ENCODE data around the gene PTH1R. TPM values are rescaled to one million over a fixed set of nuclear protein-coding genes. Genes with fewer than 3 reads are reported as not detected.
A peak's percentile ranks its signal among the peaks of the same experiment; 100 is the strongest.

Gene PTH1R
- total RNA-seq, 4 donors from 2014 or later = 7.8 to 18.5 (median 14.5) TPM

- Histone ChIP-seq H3K27ac (no peak overlapping the region), H3K27me3 (no peaks in the 10 kb centered on the region), H3K4me1 (peaks cover 0 to 46% (median 17%) of the 10 kb centered on the region in 3 donors), H3K36me3 (peaks cover 0 to 97% of the 10 kb centered on the region in 2 donors), H3K4me3 (no peak overlapping the region), H3K9me3 (no peaks in the 10 kb centered on the region)
- no peak for ATAC-seq
- TF ChIP-seq EP300 (IDR thresholded peaks at IDR 0.05) (no peak), CTCF (IDR thresholded peaks at IDR 0.05) (no peak), POLR2A (IDR thresholded peaks at IDR 0.05) (no peak), POLR2AphosphoS5 (IDR thresholded peaks at IDR 0.05) (no peak)
- 100% methylated on average over 1 of the region's 4 CpGs; no CpG with 5 or more reads in 1 of the 2 donors for WGBS, 2 donors (ENCODE audit: low coverage in 1 of 2)
Observed at GRCh38 chr3:46922426-46922825, 44.9 kb downstream of the PTH1R start.

- H3K27me3 ChIP-seq = no peaks in the 10 kb centered on the region
- H3K27ac ChIP-seq = no peak overlapping the region
- H3K4me1 ChIP-seq = peaks cover 0 to 52% (median 22%) of the 10 kb centered on the region in 3 donors
- peaks cover 0 to 97% of the 10 kb centered on the region in 2 donors for H3K36me3 ChIP-seq
- no peak overlapping the region for H3K4me3 ChIP-seq
- TF ChIP-seq POLR2AphosphoS5 (IDR thresholded peaks at IDR 0.05) (no peak), EP300 (IDR thresholded peaks at IDR 0.05) (no peak), CTCF (IDR thresholded peaks at IDR 0.05) (no peak), POLR2A (IDR thresholded peaks at IDR 0.05) (no peak)
- H3K9me3 ChIP-seq = no peaks in the 10 kb centered on the region
- ATAC-seq = no peak
- 79 to 80% methylated on average over 1 to 5 of the region's 16 CpGs for WGBS, 2 donors (ENCODE audit: low coverage in 1 of 2)
Observed at GRCh38 chr3:46922871-46923558, 45.5 kb downstream of the PTH1R start.

GRCh38 chr3:46923559-46924350 is 46.2 kb downstream of the PTH1R start:
- no peak overlapping the region for H3K27ac ChIP-seq
- TF ChIP-seq CTCF (IDR thresholded peaks at IDR 0.05) (peak in 3 of 4 experiments; percentile 65 to 81 (median 67)), EP300 (IDR thresholded peaks at IDR 0.05) (no peak)
- peak; percentile 42 for ATAC-seq
- 43% methylated on average over 5 of the region's 11 CpGs; no CpG with 5 or more reads in 1 of the 2 donors for WGBS, 2 donors (ENCODE audit: low coverage in 1 of 2)
- no peaks in the 10 kb centered on the region for H3K9me3 ChIP-seq
- peaks cover 0 to 90% of the 10 kb centered on the region in 2 donors for H3K36me3 ChIP-seq
- H3K4me3 ChIP-seq = no peak overlapping the region
- peaks cover 0 to 59% (median 26%) of the 10 kb centered on the region in 3 donors for H3K4me1 ChIP-seq
- H3K27me3 ChIP-seq = no peaks in the 10 kb centered on the region

- no peaks in the 10 kb centered on the region for H3K9me3 ChIP-seq
- H3K27ac ChIP-seq = no peak overlapping the region
- peaks cover under 1 to 72% (median 38%) of the 10 kb centered on the region in 3 donors for H3K4me1 ChIP-seq
- H3K36me3 ChIP-seq = peaks cover 0 to 77% of the 10 kb centered on the region in 2 donors
- no peak for ATAC-seq
- H3K27me3 ChIP-seq = no peaks in the 10 kb centered on the region
- no peak overlapping the region for H3K4me3 ChIP-seq
- 72 to 88% methylated on average over 1 to 2 of the region's 10 CpGs for WGBS, 2 donors (ENCODE audit: low coverage in 1 of 2)
- TF ChIP-seq POLR2AphosphoS5 (IDR thresholded peaks at IDR 0.05) (no peak), POLR2A (IDR thresholded peaks at IDR 0.05) (no peak)
Observed at GRCh38 chr3:46924921-46925584, 47.5 kb downstream of the PTH1R start.

GRCh38 chr3:46925585-46925934 is 48.0 kb downstream of the PTH1R start:
- 71 to 83% methylated on average over 1 to 2 of the region's 5 CpGs for WGBS, 2 donors (ENCODE audit: low coverage in 1 of 2)
- no peaks in the 10 kb centered on the region for H3K9me3 ChIP-seq
- ATAC-seq = no peak
- peak overlapping the region in 2 of 4 donors; percentile 49 to 83 for H3K27ac ChIP-seq
- peaks cover 0 to 72% of the 10 kb centered on the region in 2 donors for H3K36me3 ChIP-seq
- no peak overlapping the region for H3K4me3 ChIP-seq
- TF ChIP-seq POLR2A (IDR thresholded peaks at IDR 0.05) (no peak), EP300 (IDR thresholded peaks at IDR 0.05) (no peak), POLR2AphosphoS5 (IDR thresholded peaks at IDR 0.05) (no peak), CTCF (IDR thresholded peaks at IDR 0.05) (no peak)
- H3K4me1 ChIP-seq = peaks cover 6 to 78% (median 43%) of the 10 kb centered on the region in 3 donors
- no peaks in the 10 kb centered on the region for H3K27me3 ChIP-seq

Measured in gastroesophageal sphincter (tissue), 4 donors.